Right lobe of liver (tissue), 6 donors: ENCODE results near the gene ADGRL3. TPM values are rescaled to one million over a fixed set of nuclear protein-coding genes. Genes with fewer than 3 reads are reported as not detected.
A peak's percentile ranks its signal among the peaks of the same experiment; 100 is the strongest.

Source experiments
- ATAC-seq, 4 donors: fragments of 200-7000 bp; cut with Tn5 transposase; one replicate each; pipeline ENCODE4 v1.9.1; 2020; ENCODE audit warnings: mild to moderate bottlenecking in 4 of 4, moderate library complexity in 4 of 4
- DNase-seq, 3 donors: peaks; one replicate each; pipeline ENCODE4 v3.0.0-alpha.2; 2020
- H3K27ac ChIP-seq, 3 donors: fragments of 200-600 bp; one replicate each; pipeline ENCODE4 v1.8.0; 2022
- H3K27me3 ChIP-seq, 2 donors: fragments of 200-600 bp; one replicate each; pipeline ENCODE4 v1.8.0; 2022
- H3K36me3 ChIP-seq, 4 donors: fragments of 200-600 bp; sonication (generic) in 1 of 4; one replicate each; pipeline versions ENCODE4 v1.5.1 to v1.8.0; 2017 to 2022; ENCODE audit warnings: control low read depth in 1 of 4
- H3K4me1 ChIP-seq, 4 donors: fragments of 200-600 bp; sonication (generic) in 1 of 4; one replicate each; pipeline versions ENCODE4 v1.5.1 to v1.8.0; 2017 to 2022; ENCODE audit warnings: control low read depth in 1 of 4
- H3K4me3 ChIP-seq, 3 donors: fragments of 200-600 bp; one replicate each; pipeline ENCODE4 v1.8.0; 2022
- H3K9me3 ChIP-seq, 4 donors: fragments of 200-600 bp; sonication (generic) in 1 of 4; one replicate each; pipeline versions ENCODE4 v1.5.1 to v1.8.0; 2017 to 2022; ENCODE audit warnings: control low read depth in 1 of 4
- POLR2A ChIP-seq: fragments of 450-650 bp; IDR thresholded peaks from one replicate; pipeline ENCODE4 v1.6.1; 2017; ENCODE audit warnings: antibody characterized with exemption, mild to moderate bottlenecking
- WGBS: methylation state at CpG from one replicate; pipeline ENCODE4 v1.1.6; 2018; ENCODE audit warnings: low coverage, low lambda C conversion rate; ENCODE audit not compliant: insufficient coverage; ENCODE audit errors: missing lambda C conversion rate; 5-methylcytosine and 5-hydroxymethylcytosine counted together
- intact Hi-C, 2 donors: fragments of 100-400 bp; cut with DNase I; formaldehyde crosslinking; loops; one replicate each; pipeline versions ENCODE4 v1.11.2 to v1.14.1; 2022
- total RNA-seq, 6 experiments: library from RNA; depleted of rRNA in 2 of 6; stranded (reverse); fragments of >200 nt in 2 of 6; fragmentation: NEBNext Ultra II Directional in 3 of 6; extraction: Animal tissue kit (Norgen Biotek cat#: 25700) in 3 of 6; gene quantifications; one replicate each; pipeline versions ENCODE4 v1.1.0 to v1.2.4, GENCODE V29; 2016 to 2023
- TF ChIP-seq, protein P1 (sequence below), 4 donors: fragments of 200-600 bp in 3 of 4; fragments of 450-650 bp in 1 of 4; IDR thresholded peaks; one replicate each; pipeline versions ENCODE4 v1.5.1 to v1.8.0; 2016 to 2022; ENCODE audit warnings: antibody characterized with exemption in 4 of 4, mild to moderate bottlenecking in 2 of 4
- donor health status: DM: no; HTN: yes; CAD: no.
- donor health status: DM: no; HTN: no; CAD: no.
- donor health status: DM: no; HTN: no; CAD: no.
- donor health status: DM: no; HTN: yes; CAD: no.
- donor health status: DM: no; HTN: yes; CAD: no.

Gene ADGRL3
- total RNA-seq, 6 experiments from 2014 or later: 0.06 to 1.1 (median 0.35) TPM

DNA sequence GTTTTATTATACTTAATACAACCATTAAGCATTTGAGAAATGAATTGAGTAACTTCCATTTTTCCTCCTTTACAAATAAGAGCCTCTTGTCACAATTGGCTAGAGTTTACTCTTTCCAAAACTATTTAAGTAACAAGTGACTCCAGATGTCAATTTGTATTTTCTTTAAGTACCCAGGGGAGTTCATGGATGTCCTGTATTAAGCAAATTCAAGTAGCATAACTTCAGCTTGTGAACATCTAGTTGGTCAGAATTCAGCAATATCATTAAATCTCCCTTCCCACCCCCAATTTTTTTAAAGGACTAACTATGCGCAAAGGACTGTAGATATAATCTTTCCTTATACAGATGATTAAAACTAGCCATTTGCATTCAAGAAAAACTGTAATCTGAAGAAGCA is 1.4 kb upstream of the ADGRL3 start:
- no peaks in the 10 kb centered on the region for H3K9me3 ChIP-seq
- H3K27ac ChIP-seq: no peak overlapping the region
- ATAC-seq: no peak
- TF ChIP-seq POLR2A: no peak
- TF ChIP-seq, protein P1, sequence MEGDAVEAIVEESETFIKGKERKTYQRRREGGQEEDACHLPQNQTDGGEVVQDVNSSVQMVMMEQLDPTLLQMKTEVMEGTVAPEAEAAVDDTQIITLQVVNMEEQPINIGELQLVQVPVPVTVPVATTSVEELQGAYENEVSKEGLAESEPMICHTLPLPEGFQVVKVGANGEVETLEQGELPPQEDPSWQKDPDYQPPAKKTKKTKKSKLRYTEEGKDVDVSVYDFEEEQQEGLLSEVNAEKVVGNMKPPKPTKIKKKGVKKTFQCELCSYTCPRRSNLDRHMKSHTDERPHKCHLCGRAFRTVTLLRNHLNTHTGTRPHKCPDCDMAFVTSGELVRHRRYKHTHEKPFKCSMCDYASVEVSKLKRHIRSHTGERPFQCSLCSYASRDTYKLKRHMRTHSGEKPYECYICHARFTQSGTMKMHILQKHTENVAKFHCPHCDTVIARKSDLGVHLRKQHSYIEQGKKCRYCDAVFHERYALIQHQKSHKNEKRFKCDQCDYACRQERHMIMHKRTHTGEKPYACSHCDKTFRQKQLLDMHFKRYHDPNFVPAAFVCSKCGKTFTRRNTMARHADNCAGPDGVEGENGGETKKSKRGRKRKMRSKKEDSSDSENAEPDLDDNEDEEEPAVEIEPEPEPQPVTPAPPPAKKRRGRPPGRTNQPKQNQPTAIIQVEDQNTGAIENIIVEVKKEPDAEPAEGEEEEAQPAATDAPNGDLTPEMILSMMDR (IDR thresholded peaks at IDR 0.05): no peak
- H3K4me3 ChIP-seq: no peak overlapping the region
- WGBS: 82% methylated on average over 1 of the region's 1 CpG
- no peak for DNase-seq
- intact Hi-C loops: no loop called here
- H3K36me3 ChIP-seq: no peaks in the 10 kb centered on the region
- H3K4me1 ChIP-seq: peaks cover 0 to 5% (median 0%) of the 10 kb centered on the region in 4 donors
- H3K27me3 ChIP-seq: peaks cover 0 to 7% of the 10 kb centered on the region in 2 donors

DNA sequence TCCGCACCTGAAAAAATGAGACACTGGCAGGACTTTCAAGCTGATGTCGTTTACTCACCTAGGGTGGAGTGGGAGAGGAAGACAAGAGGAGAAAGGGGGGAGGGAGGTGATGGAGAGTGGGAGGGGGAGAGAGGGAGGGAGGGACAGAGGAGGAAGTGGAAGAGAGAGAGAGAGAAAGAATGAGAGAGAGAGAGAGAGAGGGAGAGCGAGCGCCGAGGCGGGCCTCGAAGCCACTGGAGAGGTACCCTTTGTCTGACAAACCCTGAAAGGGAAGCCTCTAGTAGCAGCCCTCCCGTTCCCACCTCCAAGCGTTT is 296 bp upstream of the ADGRL3 start:
- no peak for DNase-seq

DNA sequence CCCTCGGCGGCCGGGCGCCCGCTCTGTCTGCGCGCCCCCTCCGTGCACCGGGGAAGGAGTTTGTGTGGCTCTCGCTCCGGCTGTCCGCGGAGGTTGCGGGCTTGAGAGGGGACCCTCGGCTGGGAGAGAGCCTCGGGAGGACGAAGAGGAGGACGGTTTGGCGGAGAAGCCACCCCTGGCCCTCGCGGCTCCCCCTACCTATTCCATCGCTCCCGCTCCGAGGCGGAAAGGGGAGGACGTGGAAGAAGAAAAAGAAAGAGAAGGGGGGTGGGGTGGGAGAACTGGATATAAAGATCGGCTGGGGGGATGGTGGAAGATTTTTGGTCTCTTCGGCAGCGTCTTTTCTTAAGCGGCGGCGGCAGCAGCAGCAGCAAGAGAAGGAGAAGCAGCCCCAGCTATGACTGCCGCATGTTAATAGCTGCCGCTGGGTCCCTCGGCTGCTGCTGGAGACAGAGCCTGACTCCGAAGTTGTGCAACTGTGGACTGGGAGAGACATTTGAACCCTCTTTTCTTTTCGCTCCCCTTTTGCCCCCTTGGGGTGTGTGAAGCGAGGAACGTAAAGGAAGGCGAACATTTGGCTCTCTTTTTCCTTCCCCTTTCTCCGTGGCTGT is 895 bp downstream of the ADGRL3 start:
- Histone ChIP-seq H3K27me3 (peaks cover 0 to 7% of the 10 kb centered on the region in 2 donors), H3K9me3 (no peaks in the 10 kb centered on the region), H3K36me3 (no peaks in the 10 kb centered on the region), H3K4me3 (peak overlapping the region; percentile 5 to 42 (median 23)), H3K27ac (no peak overlapping the region), H3K4me1 (peaks cover 0 to 5% (median 0%) of the 10 kb centered on the region in 4 donors)
- peak in 1 of 3 donors; percentile 16 for DNase-seq
- intact Hi-C loops: no loop called here
- TF ChIP-seq, protein P1 (IDR thresholded peaks at IDR 0.05): no peak
- no peak for TF ChIP-seq POLR2A
- WGBS: 1% methylated on average over 22 of the region's 41 CpGs
- ATAC-seq: no peak

More for the DNA sequence above, 296 bp upstream of the ADGRL3 start:
- Histone ChIP-seq H3K27ac (no peak overlapping the region), H3K36me3 (no peaks in the 10 kb centered on the region), H3K4me1 (peaks cover 0 to 5% (median 0%) of the 10 kb centered on the region in 4 donors), H3K4me3 (peak overlapping the region in 1 of 3 donors; percentile 42), H3K27me3 (peaks cover 0 to 7% of the 10 kb centered on the region in 2 donors), H3K9me3 (no peaks in the 10 kb centered on the region)
- WGBS: 0% methylated on average over 4 of the region's 9 CpGs
- ATAC-seq: peak in 1 of 4 donors; percentile 10
- intact Hi-C loops: no loop called here
- TF ChIP-seq POLR2A: no peak
- TF ChIP-seq, protein P1 (IDR thresholded peaks at IDR 0.05): no peak

DNA sequence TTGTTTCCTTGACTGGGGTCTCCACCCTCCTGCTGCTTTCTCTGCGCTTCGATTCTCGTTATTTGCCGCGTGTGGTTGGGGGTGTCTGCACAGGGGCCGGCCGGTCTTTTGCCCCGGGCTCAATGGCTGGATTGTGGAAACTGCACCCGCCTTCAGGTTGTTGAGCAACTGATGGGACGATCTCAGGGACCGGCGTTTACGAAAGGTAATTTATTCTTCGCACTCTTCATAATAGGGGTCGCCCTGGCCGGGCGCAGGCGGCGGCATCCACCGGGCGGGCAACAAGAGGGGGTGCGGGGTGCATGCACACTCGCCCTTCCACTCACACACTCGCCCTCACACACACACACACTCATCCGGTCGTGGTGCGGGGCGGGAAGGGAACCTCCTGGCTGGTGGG is 1.4 kb downstream of the ADGRL3 start:
- TF ChIP-seq POLR2A: no peak
- peak in 1 of 3 donors; percentile 16 for DNase-seq
- peaks cover 0 to 7% of the 10 kb centered on the region in 2 donors for H3K27me3 ChIP-seq
- no peaks in the 10 kb centered on the region for H3K36me3 ChIP-seq
- H3K4me1 ChIP-seq: peaks cover 0 to 5% (median 0%) of the 10 kb centered on the region in 4 donors
- no peak overlapping the region for H3K27ac ChIP-seq
- ATAC-seq: peak in 1 of 4 donors; percentile 24
- WGBS: 3% methylated on average over 15 of the region's 28 CpGs
- no peaks in the 10 kb centered on the region for H3K9me3 ChIP-seq
- H3K4me3 ChIP-seq: peak overlapping the region; percentile 5 to 42 (median 23)
- intact Hi-C loops: no loop called here

DNA sequence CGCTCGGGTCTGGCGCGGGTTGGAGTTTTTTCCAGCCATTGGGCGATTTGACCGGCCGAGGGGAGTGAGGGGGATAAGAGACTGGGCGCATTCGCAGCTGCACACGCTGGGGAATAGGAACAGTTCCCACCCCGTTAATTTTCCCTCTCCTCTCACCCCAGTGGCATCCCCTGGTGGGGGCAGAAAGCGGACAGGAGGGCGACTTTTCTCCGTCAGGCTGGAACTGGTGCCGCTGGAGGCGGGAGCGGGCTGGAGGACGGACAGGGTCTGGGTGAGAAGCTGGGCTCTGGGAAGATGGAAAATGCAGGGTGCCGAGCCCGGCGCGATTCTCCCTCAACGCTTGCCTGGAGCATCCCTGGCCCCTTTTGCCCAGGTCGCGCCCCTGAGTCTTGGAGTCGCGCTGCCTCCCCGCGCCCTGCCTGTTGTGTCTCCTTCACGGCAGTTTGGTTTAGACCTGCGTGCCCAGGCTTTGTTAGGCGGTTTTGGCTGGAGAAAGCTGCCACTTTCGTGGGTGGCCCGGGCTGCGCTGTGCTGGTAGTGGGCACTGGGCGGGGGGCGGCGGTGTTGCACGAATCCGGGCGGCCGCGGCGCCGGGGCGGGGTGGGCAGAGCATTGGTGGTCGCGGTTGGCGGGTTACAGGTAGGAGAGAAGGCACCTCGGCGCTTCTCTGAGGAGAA is 2.0 kb downstream of the ADGRL3 start:
- 4% methylated on average over 15 of the region's 51 CpGs for WGBS
- ATAC-seq: no peak
- Histone ChIP-seq H3K4me1 (peaks cover 0 to 5% (median 0%) of the 10 kb centered on the region in 4 donors), H3K36me3 (no peaks in the 10 kb centered on the region), H3K27me3 (peaks cover 0 to 7% of the 10 kb centered on the region in 2 donors), H3K27ac (no peak overlapping the region), H3K4me3 (peak overlapping the region in 2 of 3 donors; percentile 6 to 42), H3K9me3 (no peaks in the 10 kb centered on the region)
- intact Hi-C loops: no loop called here
- TF ChIP-seq, protein P1 (IDR thresholded peaks at IDR 0.05): no peak
- TF ChIP-seq POLR2A: no peak
- no peak for DNase-seq
